Fibroblast of skin of scalp (primary cell): ENCODE results near the gene LGI4.

Experiments used
- DNase-seq: peaks from one replicate; pipeline ENCODE4 v3.0.0-alpha.2; 2013

Gene LGI4

DNA sequence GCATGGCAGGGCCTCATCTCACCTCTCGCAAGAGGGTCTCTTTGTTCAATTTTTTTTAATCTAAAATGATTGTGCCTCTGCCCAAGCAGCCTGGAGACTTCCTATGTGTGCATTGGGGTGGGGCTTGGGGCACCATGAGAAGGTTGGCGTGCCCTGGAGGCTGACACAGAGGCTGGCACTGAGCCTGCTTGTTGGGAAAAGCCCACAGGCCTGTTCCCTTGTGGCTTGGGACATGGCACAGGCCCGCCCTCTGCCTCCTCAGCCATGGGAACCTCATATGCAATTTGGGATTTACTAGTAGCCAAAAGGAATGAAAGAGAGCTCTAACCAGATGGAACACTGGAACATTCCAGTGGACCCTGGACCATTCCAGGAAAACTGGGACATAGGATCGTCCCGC is 11.3 kb downstream of the LGI4 start:
- DNase-seq: peak; percentile 74

DNA sequence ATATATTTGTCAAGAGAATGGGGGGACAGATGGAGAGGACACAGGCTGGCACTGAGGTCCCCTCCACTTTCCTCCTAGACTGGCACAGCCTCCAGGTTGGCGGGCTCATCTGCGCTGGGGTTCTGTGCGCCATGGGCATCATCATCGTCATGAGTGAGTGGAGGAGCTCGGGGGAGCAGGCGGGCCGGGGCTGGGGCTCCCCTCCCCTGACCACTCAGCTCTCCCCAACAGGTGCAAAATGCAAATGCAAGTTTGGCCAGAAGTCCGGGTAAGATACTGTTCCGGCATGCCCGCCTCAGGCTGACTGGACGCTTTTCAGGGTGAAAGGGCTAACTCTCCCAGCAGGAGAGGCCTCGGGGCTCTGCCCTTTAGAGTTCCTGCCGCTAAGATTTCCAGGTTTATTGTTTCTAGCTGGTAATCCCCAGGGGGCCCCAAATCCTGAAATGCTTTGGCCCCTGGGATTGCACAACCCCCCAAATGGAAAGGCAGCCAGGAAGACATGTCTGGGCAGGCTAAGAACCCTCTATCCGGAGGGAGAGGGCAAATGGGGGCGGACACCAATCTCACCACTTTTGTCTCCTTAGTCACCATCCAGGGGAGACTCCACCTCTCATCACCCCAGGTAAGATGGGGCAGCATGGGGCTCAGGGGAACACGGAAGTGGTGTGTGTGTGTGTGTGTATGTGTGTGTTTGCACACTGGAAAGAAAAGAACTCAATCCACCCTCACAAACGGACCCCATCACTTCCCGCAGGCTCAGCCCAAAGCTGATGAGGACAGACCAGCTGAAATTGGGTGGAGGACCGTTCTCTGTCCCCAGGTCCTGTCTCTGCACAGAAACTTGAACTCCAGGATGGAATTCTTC is 11.9 kb downstream of the LGI4 start:
- no peak for DNase-seq

DNA sequence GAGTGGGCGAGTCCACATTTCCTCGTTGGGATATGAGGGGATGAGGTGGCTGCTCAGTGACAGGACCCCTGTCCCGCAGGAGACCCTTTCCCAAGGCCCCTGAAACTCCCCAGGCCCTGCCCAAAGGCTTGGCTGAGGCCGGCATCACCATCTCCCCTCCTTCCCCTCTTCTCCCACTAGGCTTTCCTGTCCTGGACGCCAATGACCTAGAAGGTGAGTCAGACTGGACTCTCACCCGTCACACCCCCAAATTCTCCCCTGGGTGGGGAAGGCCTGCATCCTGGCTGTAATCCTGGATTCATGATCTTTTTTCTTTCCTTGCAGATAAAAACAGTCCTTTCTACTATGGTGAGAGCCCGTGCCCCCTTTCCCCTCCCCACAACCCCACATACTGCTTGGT is 14.0 kb downstream of the LGI4 start:
- DNase-seq: no peak

- DNase-seq: peak; percentile 91
These were observed 14.4 kb downstream of the LGI4 start for GRCh38 chr19:35120492-35120891.

DNA sequence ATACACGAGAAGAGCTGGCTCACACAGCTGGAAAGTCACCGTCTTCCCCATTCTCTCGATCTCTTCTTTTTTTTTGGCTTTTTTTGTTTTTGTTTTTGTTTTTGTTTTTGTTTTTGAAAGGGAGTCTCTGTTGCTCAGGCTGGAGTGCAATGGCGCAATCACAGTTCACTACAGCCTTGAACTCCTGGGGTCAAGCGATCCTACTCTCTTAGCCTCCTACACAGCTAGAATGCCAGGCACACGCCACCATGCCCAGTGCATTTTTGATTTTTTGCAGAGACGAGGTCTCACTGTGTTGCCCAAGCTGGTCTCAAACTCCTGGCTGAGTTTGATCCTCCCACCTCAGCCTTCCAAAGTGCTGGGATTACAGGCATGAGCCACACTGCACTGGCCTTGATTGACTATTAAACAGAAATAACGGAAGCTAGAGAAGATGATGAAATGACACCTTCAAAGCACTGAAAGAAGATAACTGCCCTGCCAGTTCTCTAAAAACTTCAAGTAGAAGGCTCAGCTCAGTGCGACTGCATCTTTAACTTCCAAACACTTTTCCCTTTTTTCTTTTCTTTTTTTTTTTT is 15.2 kb downstream of the LGI4 start:
- DNase-seq: no peak

GRCh38 chr19:35119091-35119490 is 15.8 kb downstream of the LGI4 start:
- no peak for DNase-seq

- no peak for DNase-seq
These were observed 16.4 kb downstream of the LGI4 start for GRCh38 chr19:35118268-35119020.

GRCh38 chr19:35117799-35118198 is 17.1 kb downstream of the LGI4 start:
- DNase-seq: no peak

- no peak for DNase-seq
These were observed 17.7 kb downstream of the LGI4 start for GRCh38 chr19:35117116-35117515.

GRCh38 chr19:35116072-35116801 is 18.6 kb downstream of the LGI4 start:
- no peak for DNase-seq

DNA sequence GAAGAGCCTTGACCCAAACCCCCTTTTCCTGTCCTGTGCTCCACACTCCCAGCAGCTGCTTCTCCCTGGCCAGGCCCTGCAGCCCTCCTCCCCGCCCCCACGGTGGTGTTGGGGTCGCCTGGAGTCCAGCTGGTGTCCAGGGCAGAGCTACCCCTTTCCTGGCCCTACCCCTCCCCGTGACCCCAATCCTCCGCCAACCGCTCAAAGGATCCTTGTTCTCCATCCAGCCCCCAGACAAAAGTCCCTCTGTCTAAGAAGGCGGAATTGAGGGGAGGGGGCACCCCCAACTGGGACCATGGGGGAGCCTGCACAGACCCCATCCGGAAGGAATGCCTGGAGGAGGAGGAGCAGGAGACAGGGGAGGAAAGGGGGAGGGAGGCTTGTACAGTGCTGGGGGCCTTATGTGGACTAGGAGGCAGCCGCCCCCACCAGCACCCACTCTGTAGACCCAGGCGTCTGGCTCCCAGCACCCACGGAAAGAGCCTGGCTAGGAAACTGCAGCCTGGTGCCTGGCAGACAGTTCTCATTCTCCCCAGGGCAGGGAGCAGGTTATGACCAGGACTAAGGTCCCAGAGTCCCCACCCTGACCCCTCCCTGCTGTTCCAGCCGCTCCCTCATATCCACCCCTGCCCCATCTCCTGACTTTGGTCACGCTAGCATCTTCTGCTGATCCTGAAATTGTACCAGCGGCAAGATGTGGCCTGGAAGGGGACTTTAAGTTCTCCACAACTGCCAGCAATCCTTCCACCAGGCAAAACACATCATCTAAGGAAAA is 19.5 kb downstream of the LGI4 start, which contains the start of gene FXYD3:
Gene FXYD3 (plus strand): TSS at position 647 of the 775 bp plus-strand sequence. CDS start 3,554 bp downstream, outside the sequence.
- no peak for DNase-seq

- peak; percentile 63 for DNase-seq
These were observed 20.3 kb downstream of the LGI4 start for GRCh38 chr19:35114353-35115176.

DNA sequence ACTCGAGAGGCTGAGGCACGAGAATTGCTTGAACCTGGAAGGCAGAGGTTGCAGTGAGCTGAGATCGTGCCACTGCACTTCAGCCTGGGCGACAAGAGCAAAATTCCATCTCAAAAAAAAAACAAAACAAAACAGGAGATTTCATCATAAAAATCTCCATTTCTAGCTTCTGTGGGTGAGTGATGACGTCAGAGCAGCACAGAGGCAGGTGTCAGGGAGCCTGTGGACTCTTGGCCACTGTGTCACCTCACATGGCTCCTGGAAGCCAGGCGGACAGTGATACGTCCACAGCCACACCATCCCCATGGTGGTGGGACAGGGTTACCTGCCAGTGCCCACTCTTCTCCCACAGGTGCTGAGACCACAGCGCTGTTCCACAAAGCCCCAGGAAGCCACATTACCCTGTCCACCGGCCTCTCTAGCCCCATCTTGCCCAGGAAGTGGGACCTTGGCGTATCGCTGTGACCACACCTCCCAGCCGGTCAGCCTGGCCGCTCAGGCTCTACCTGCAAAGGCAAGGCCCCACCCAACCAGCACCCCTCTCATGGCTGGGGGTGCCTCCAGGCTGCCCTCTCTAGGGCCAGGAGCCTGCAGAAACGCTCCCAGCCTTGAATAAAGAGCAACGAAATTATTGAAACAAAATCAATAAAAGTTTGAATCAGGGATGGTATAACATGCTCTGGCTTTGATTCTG is 21.7 kb downstream of the LGI4 start:
- DNase-seq: no peak

GRCh38 chr19:35110974-35111373 is 23.9 kb downstream of the LGI4 start:
- DNase-seq: no peak

- no peak for DNase-seq
These were observed 25.3 kb downstream of the LGI4 start for GRCh38 chr19:35109395-35110112.

- no peak for DNase-seq
These were observed 26.1 kb downstream of the LGI4 start for GRCh38 chr19:35108730-35109129.

GRCh38 chr19:35107545-35107944 is 27.3 kb downstream of the LGI4 start:
- peak; percentile 17 for DNase-seq

GRCh38 chr19:35106898-35107541 is 27.8 kb downstream of the LGI4 start:
- DNase-seq: no peak

DNA sequence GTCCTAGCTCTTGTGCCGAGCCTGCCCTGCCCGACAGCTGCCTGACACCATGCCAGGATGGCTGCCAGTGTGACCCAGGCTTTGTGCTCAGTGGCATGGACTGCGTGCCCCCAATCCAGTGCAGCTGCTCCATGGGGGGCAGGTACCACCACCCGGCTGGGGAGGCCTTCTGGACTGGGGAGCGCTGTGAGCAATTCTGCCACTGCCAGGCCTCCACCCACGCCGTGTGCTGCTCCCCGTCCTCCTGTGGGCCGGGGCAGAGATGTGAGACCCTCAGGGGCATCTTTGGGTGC is 28.6 kb downstream of the LGI4 start:
- no peak for DNase-seq
